Peyer's patch (tissue), 4 donors: Measurements from ENCODE around the gene IRS1.

ENCODE experiments used
- CTCF ChIP-seq, 6 experiments: fragments of 450-650 bp in 4 of 6; fragments of 200-600 bp in 2 of 6; sonication (generic) in 1 of 6; IDR thresholded peaks; one replicate each; pipeline ENCODE4 v1.5.1; 2017 to 2019; ENCODE audit warnings: antibody characterized with exemption in 6 of 6, mild to moderate bottlenecking in 3 of 6, moderate library complexity in 1 of 6
- POLR2A ChIP-seq, 2 donors: fragments of 450-650 bp; IDR thresholded peaks; one replicate each; pipeline ENCODE4 v1.5.1; 2017; ENCODE audit warnings: antibody characterized with exemption in 2 of 2, mild to moderate bottlenecking in 2 of 2, moderate library complexity in 2 of 2

GRCh38 chr2:226690461-226691024, 109.1 kb downstream of the IRS1 start:
- TF ChIP-seq POLR2A (IDR thresholded peaks at IDR 0.05) (no peak), CTCF (IDR thresholded peaks at IDR 0.05) (no peak)
